Stimulated activated CD4-positive, alpha-beta T cell treated with anti-CD3 and anti-CD28 coated beads, Interleukin-12 subunit alpha, Interleukin-12 subunit beta, amount 100 ng/mL, for 4 hours (primary cell): ENCODE results near the gene AUTS2.

Experiments used
- DNase-seq: peaks from one replicate; pipeline ENCODE4 v3.0.0-alpha.2; 2020

The AUTS2 gene

DNA sequence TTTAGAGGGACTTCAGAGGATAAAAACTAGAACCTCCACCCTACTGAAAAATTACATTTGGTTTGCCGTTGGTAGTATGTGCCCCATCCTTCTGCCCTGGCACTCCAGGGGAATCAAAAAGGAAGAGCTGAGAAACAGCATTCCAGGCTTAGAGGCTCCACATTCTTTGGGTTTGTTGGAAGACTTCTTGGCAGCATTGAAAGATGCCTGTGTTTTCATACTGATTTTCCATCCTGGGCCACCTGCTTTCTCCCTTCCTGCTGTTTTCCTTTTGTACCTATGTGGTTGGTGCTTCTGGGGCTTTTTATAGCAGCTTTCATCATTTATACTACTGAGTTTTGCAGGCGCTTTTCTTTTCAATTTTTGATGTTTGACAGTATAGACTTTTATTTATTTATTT lies 61.7 kb downstream of the AUTS2 start:
- no peak for DNase-seq

DNA sequence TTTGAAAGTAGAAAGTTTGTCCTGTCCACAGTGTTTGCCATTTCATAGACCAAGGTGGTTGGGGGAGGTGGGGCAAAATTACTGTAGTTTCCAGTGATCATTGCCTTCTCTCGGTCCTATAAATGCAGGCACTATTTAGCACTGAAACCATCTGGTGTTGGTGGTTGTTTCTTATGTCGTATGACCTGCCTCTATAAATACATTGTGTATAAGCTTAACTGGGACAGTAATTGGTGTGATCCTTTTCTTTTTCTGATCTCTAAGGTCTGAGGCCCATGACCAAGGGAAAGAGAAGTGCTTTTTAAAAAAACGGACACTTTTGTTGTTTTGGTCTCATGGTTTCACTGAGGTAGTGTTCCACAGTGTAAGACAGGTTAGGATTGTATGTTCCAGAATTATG lies 63.1 kb downstream of the AUTS2 start:
- no peak for DNase-seq

DNA sequence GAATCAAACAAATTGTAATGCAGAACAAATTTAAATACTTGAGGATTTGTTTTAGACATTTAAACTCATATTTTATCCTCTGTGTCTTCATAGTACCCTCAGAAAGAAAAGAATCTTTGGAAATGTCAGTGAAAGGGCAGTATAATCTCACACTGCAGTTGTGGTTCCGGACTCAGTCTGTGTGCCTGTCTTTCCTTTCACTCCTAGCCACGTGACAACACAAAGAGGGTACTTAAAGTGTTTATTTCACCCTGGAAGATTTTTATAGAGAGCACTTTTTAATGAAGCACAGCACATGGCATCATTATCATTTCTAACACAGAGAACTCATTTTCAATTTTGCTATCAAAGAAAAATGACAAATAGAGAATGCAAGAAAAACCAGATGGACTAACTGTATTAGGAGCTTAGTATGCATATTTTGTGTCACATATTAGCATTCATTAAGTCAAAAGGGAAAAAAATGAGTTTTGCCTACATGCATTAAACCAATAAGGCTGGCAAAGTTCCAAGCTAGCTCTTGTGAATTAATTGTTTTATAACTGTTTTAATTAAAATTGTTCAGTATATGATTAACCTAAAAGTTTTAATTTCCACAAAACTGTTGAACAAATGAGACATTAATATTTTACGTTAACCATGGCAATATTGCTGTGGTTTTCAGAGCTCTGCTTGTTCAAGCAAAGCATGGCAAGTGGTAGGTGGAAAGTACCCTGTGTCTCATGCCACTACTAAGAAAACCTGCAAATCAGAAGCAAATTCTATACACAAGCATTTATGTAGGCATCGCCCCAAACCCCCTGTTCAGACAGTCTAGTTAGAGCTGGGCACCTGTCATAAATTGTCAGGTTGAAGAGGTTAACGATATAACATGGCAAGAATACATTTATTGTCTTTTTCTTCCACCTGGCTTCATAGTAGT lies 65.9 kb downstream of the AUTS2 start:
- DNase-seq, result no peak

DNA sequence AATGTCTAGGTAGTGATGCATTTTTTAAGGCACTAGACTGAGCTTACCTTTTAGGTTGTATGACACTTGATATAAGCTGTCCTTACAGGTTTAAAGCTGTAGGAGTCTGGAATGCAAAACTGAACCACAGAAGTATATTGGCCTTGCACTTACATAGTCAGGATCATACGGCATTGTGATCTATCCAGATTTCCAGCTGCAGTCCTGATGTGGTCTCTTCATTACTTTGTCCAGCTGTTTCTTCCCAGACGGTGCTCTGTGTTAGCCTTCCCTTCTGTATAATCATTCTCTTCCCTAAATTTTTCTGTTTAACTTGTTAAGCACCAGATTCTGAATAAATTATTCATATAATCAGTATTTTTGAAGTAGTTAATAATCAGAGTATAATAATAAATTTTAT lies 67.1 kb downstream of the AUTS2 start:
- DNase-seq, result no peak

DNA sequence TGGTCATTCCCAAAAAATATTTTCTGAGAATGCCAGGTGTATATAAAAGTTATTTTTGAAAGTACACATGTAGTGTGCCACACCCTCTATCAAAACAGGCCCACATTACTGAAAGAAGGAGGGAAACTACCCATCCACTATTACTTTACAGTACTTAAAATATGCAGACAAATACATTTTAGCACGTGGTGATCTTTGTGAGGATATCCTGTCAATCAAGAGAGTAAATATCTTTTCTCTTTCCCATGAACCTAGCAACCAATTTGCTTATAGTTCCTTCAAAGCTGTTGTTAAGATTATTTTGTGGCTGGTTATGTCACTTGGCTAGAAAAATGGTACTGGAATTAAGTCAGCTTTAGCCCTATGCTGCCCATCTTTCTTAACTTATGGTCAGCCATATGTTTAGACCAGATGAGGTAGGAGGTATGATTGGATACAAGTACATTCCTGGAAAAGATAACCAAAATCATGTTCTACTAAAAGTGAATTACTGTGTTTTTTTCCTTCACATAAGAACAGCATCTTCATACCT lies 70.1 kb downstream of the AUTS2 start:
- DNase-seq, result no peak

DNA sequence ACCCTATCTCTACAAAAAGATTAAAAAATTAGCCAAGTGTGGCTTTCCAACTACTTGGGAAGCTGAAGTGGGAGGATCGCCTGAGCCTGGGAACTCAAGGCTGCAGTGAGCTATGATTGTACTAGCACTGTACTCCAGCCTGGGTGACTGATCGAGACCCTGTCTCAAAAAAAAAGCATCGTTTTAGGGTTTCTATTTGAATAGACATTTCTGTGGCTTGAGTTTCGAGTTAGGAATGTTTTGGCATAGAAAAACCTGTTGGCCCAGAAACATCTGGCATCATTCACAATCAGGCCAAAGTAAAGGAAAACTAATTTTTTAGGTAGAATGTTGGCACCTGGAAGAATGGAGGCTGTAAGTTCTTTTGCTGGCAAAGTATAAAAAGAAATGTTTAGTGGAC lies 72.4 kb downstream of the AUTS2 start:
- DNase-seq, result no peak

DNA sequence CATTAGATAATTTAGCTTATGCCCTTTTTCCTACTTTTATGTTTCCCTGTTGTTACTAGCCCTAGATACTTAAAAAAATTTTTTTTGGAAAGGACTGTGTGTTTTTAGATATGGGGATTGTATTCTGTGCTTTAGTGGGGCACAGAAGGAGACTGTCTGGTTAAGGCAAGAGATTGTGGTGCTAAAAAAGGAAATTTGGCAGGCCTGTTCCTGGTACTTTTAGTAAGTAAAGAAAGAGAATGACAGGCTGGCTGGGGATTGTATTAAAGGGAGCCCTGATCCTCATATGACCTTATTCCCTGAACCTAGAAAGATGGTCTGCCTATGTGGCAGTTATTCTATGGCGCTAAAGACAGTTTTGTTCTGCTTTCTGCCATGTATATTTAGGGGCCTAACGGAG lies 74.8 kb downstream of the AUTS2 start:
- DNase-seq, result no peak

DNA sequence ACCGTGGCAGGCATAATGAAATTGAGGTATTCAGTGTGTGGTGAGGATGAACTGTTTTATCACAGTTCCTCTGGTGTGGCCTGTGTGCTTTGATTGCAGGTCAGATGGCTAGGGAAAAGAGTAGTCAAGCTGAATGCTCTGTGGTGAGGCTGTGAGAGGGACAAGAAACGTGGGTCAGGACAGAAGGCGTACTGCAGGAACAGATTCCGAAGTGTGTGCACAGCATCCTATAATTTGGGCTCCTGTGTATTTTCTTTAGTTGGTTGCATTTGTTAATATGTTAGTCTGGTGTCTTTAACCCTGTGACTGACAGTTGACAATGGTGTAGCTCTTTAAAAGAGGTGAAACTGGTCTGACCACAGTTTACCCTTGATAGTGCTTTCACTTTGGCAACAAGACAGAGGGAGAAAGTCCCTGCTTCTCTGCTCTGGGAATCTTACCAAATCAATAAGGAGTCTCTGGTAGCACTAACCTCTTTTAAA lies 76.5 kb downstream of the AUTS2 start:
- DNase-seq, result no peak

DNA sequence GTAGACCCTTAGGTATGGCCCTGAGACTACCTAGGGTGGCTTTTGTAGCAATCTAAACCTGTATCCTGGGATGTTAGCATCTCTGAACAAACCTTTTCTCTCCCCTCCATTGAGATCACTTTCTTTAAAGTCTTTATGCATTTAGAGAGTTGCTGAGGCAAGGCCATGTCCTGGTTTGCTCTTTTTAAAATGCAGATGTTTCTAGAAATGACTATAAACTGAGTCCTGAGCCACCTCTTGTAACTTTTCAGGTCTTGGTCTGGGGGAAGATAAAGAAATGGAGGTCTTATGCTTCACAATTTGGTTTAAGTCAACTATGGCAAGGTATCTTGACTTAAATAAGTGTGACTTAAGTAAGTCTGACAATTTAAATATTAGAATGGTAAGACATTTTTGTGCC lies 78.0 kb downstream of the AUTS2 start:
- no peak for DNase-seq

DNA sequence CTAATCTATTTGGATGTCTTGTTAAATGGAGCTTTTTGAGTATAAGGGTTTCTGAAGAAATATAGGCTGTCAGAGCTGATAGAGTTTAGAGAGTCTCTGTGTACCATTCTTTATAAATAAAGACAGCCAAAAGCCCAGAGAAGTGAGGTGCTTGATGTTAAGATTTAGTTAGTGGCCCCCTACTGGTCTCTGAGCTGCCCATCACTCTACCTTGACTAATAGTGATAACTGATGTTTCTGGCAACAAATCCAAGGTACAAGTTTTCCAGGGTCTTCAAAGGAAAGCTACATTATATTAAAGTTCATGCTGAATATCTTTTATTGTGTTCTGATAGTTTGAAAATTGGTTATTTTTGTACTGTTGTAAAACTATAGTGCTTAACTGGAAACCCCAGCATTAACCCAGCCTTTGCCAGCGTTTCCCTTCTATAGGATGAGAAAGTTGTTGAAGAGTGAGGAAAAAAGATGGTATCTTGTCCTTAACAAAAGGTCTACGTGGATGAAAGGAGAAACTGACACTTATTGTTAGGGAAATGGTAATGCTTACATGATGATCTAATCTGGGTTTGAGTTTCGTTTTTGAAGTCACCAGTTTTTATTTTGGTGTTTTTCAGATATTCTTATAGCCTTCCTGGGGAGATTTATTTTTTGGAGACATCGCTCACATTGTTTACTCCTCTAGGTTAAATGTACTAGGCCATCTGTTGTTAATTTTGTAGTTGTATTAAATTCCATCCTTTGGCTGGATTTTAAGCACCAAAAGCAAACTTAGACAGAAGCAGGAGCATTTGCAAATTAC lies 79.0 kb downstream of the AUTS2 start:
- DNase-seq, result no peak

DNA sequence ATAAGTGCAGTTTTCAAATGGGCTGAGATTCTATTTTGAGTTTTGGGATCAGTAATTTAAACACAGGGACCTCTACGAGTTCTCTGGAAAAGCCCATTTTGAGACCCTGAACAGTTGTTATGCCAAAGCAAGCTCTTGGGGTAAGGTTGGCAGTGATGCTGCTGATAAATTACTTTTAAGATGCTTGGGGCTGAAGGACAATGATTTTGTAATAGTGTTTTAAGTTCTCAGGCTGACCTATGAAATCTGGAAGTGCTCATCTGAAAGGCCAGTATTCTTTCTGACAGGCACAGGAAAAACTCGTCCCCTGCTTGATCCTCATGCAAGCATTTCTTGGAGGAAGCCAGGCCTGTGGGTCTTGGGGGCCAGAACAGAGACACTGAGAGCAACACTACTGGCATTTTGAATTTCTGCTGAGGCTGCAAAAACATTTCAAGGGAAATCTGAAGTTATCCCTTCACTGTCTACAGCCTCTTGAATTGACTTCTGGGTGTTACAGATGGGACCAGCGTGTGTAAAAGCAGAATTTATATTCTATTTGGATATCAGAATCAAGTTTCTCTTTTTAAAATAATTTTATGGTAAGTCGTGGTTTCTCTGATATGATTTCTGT lies 79.7 kb downstream of the AUTS2 start:
- DNase-seq, result no peak

DNA sequence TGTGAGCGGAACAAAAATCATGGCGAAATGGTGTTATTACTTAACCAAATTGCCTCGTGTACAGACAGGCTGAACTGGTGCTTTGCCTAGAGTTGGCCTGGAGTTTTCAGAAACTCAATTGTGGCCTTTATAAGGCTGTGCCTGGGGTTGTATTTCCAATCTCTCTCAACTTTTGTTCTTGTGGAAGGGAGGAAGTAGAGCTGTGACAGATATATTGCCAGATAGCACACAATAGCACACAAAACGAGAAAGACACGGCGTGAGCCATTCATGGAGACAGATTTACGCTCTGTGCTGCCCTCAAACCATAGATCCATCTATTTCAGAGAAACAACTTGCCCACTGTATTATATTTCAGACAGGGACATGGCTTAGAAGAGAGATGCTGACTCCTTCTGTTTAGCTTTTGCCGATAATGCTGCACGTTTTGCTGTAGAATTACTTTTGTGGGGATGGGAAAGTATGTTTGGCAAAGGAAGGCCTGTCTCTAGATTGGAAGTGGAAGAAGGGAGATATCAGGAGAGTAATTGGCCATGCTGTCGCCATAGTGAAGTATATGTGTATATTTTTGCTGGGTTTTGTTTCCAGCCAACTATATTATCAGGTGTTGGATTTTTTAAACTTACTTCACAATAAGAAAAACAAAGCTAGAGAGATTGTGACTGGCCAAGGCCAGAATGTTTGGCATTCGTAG lies 80.4 kb downstream of the AUTS2 start:
- no peak for DNase-seq

DNA sequence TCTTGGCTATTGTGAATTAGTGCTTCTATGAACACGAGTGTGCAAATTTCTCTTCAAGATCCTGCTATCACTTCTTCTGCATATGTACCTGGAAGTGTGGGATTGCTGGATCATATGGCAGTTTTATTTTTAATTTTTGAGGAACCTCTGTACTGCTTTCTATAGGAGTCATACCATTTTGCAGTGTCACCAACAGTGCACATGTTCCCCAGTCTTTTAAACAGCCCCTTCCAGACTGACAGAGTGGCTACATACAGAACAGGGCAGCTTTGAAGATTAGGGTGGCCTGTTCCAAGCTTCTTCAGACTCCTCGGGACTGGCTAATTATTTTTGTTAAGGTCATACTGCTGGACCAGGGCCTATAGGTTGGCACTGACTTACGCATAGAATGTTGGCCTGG lies 82.9 kb downstream of the AUTS2 start:
- no peak for DNase-seq

DNA sequence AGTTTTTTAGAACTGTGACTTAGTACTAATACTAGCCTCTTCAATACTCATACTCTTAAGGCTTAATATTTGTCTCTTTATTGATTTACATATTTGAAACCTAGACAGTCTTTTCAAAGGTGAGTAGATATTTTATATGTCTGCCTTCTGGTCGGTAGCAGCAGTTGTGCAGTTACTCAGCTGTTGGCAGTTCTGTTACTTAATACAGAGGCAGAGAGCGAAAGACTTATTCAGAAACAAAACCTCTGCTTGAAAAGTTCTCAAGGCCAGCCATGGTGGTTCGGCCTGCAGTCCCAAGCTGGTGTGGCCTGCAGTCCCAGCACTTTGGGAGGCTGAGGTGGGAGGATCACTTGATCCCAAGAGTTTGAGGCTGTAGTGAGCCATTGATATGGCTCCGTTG lies 84.2 kb downstream of the AUTS2 start:
- DNase-seq, result no peak

DNA sequence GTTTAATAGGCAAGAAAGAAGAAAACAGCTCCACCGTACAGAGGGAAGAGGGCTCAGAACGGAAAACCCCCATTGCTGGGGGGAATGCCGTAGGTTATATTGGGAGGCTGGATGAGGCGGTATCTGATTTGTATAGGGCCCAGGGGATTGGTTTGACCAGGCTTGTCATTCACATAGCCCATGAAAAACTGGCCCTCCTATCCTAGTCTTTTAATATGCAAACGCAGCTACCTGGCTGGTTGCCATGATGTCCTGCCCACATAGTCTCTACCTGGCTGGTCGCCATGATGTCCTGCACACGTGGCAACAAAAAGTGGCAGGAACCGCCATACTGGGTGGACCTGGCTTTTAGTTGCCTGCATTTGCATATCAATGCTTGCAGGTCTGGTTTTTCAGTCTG lies 84.7 kb downstream of the AUTS2 start:
- no peak for DNase-seq

DNA sequence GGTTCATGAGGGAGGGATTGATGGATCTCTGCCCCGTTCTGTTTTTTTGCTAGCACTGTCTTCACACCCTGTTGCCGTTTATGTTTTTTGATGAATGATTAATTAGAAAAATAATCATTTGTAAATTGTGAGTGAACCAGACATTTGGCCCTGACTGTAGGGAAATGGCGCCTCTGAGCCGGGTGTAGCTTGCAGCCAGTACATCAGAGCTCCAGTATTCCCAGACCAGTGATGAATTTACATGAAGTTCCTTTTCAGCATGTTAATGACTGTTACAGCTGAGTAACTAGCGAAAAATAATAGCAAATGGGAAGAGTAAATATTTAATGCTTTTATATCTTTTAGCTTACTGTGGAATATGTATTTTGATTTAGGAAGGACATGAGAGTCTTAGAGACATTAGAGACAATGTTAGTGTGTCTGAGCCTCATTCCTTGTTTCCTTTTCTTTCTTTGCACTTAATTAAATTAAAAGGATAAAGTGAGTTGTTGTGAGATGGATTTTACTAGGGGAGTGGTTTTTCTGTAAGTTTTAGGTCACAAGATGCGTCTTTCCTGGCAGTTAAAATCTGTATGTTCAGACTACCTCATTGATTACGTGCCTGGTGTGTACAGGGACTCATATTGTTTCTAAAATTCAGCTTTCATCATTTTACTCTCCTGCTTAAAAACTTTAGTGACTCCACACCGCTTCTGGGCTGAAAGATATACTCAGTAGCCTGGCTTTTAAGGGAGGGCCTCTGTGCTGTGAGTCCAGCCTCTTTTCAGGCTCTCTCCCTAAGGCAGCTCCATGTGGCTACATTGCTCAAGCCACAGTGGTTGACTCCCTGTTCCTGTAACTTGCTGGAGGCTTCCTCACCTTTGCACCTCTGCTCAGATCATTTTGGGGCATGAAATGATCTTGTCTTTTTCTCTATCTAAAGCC lies 86.4 kb downstream of the AUTS2 start:
- no peak for DNase-seq

DNA sequence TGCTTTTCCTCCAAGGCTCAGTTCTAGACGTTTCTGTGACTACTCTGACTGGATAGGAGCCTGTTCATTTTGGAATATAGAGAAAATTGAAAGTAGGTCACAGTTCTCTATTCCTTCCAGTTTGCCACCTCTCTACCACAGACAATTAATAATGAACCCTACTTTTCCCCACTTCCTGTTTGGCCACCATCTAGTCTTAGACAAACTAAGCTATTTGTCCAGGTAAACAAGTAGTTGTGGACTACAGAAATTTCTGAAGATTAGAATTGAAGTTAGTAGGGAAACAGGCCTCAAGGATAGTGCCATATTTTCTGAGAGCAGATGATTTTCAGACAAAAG lies 87.0 kb downstream of the AUTS2 start:
- no peak for DNase-seq

DNA sequence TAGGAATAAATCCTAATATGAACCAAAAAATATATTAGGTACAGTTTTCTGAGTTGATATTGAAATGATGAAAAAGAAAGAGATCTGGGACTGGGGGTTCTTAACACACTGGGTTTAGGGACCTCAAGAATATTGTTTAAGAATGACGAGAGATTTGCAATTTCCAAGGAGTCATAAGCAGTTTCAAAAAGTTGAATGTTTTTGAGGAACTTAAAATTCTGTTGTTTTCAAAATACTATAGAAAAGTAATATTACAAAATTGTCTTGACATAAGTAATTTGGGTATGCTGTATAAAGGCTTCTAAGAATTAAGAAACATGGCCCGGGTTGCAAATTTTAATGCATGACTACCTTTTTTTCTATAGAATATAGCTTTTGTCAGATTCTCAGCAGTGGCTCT lies 88.1 kb downstream of the AUTS2 start:
- no peak for DNase-seq

DNA sequence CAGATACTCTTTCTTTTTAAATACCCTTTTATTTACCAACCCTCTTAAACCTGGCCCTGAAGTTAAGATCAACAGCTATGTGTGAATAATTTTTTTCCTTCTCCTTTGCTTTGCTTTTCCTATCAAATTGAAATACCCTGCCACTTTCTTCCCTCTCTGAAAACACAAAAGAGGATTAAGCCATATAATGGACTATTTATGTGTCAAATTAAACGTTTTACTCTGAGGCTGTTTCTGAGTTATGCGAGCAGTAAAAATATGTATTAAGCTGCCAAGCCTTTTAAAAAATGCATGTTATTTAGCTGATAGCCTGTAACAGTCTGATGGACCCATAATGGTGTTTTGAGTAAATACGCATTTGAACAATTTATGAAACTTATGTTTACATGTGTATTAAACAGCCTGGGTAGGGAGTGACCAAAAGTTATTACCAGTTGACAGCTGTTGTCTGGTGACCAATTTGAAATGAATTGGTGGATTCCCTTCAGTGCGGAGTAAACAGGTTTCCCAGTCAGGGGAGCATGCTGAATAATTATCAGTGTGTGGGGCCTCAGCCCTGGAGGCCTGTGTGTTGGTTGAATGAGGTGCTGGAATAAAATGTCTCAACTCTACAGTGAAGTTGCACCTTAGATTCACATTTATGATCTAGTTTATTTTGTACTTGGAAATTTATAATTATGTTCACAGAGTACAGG lies 89.6 kb downstream of the AUTS2 start:
- no peak for DNase-seq

DNA sequence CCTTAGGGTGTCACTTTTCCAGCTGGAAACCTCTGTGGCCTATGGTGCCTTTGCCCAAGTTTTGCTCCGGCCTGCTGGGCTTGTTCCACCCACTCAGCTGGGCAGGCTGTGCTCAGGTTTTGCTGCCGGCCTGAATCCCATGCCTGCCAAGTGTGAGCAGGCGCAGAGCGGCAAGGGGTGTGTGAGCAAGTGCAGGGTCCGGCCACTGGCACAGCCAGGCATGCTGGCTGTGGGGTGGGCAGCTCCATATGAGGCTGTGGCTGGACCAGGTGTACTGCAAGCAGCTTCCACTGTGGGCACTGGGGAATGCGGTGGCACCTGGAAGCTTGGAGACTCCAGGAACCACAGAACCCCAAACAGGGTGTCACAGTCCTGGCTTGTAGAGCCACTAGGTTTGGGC lies 92.1 kb downstream of the AUTS2 start:
- no peak for DNase-seq

DNA sequence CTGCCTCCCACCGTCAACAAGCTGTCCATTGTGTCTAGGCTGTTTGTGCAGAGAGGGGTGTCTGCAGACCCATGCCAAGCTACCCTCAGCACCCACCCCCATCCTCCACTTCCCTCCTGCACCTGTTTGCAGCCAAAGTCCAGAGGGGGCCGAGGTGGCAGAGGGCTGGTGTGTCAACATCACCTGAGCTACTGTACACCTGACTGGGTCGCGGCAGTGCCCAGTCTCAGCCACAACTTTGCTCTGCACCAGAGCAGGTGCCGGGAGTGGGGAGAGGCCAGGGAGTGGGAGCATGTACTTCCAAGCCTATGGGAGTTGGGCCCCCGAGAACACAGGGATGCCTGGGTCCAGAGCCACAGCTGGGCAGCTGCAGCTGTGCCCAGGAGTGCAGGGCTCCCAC lies 93.1 kb downstream of the AUTS2 start:
- DNase-seq, result no peak
